Measurements from ENCODE around the gene TFPT. TPM values are rescaled to one million over a fixed set of nuclear protein-coding genes. Genes with fewer than 3 reads are reported as not detected.

TFPT gene
- total RNA-seq, 6 donors from 2014 or later, result 10.5 to 51.3 (median 26.2) TPM

GRCh38 chr19:54073829-54074228 is 41.6 kb downstream of the TFPT start:
- no peaks in the 10 kb centered on the region for H3K36me3 ChIP-seq
- H3K27ac ChIP-seq, result no peak overlapping the region
- no peak for ATAC-seq (ENCODE audit: low FRiP score in 2 of 2)
- H3K4me3 ChIP-seq, result no peak overlapping the region
- DNase-seq, result no peak
- H3K4me1 ChIP-seq, result no peaks in the 10 kb centered on the region
- TF ChIP-seq POLR2AphosphoS5 (IDR thresholded peaks at IDR 0.05) (no peak), EP300 (IDR thresholded peaks at IDR 0.05) (no peak), CTCF (IDR thresholded peaks at IDR 0.05) (no peak), POLR2A (IDR thresholded peaks at IDR 0.05) (no peak)
- H3K9me3 ChIP-seq, result peaks cover 0 to 4% (median 0%) of the 10 kb centered on the region in 4 donors
- 79 to 83% methylated on average over 8 to 10 of the region's 10 CpGs for WGBS, 2 donors
- no peaks in the 10 kb centered on the region for H3K27me3 ChIP-seq

GRCh38 chr19:54069470-54069869 is 46.0 kb downstream of the TFPT start:
- Histone ChIP-seq H3K4me3 (no peak overlapping the region), H3K27me3 (no peaks in the 10 kb centered on the region), H3K9me3 (peaks cover 0 to 4% (median 0%) of the 10 kb centered on the region in 4 donors), H3K4me1 (no peaks in the 10 kb centered on the region), H3K36me3 (no peaks in the 10 kb centered on the region), H3K27ac (no peak overlapping the region)
- 52 to 56% methylated on average over 5 of the region's 5 CpGs for WGBS, 2 donors
- DNase-seq (no peak), ATAC-seq (ENCODE audit: low FRiP score in 2 of 2) (no peak)
- no peak for TF ChIP-seq CTCF (IDR thresholded peaks at IDR 0.05)

- no peak for DNase-seq
- no peaks in the 10 kb centered on the region for H3K36me3 ChIP-seq
- peak in 1 of 2 donors; percentile 40 for ATAC-seq (ENCODE audit: low FRiP score in 2 of 2)
- no peaks in the 10 kb centered on the region for H3K9me3 ChIP-seq
- no peak within 1 kb of the TSS for H3K4me3 ChIP-seq
- TF ChIP-seq POLR2AphosphoS5 (IDR thresholded peaks at IDR 0.05) (no peak), EP300 (IDR thresholded peaks at IDR 0.05) (no peak)
- H3K27ac ChIP-seq, result peak within 1 kb of the TSS in 2 of 4 donors; percentile 7 to 34
- H3K27me3 ChIP-seq, result no peaks in the 10 kb centered on the region
- no peaks in the 10 kb centered on the region for H3K4me1 ChIP-seq
- WGBS, 2 donors, result 70 to 71% methylated on average over 34 of the region's 34 CpGs
These were observed 51.9 kb downstream of the TFPT start, which contains the start of gene VSTM1 for GRCh38 chr19:54063350-54064116. TSS of gene VSTM1 (minus strand) at chr19:54063897. CDS start at chr19:54063777, 120 bp downstream.

- H3K4me3 ChIP-seq, result no peak overlapping the region
- H3K27ac ChIP-seq, result no peak overlapping the region
- ATAC-seq (ENCODE audit: low FRiP score in 2 of 2) (peak; percentile 73 to 81), DNase-seq (peak in 1 of 2 donors; percentile 64)
- no peaks in the 10 kb centered on the region for H3K27me3 ChIP-seq
- no peak for TF ChIP-seq POLR2AphosphoS5 (IDR thresholded peaks at IDR 0.05)
- no peak for TF ChIP-seq CTCF (IDR thresholded peaks at IDR 0.05)
- no peak for TF ChIP-seq EP300 (IDR thresholded peaks at IDR 0.05)
- no peak for TF ChIP-seq POLR2A (IDR thresholded peaks at IDR 0.05)
- no peaks in the 10 kb centered on the region for H3K36me3 ChIP-seq
- WGBS, 2 donors, result 36 to 40% methylated on average over 9 of the region's 9 CpGs
- no peaks in the 10 kb centered on the region for H3K9me3 ChIP-seq
- H3K4me1 ChIP-seq, result no peaks in the 10 kb centered on the region
These were observed 52.8 kb downstream of the TFPT start for GRCh38 chr19:54062643-54063042.

Other genes starting within 250 kb of the TFPT start
- gene MYADM, start 247.8 kb downstream of the TFPT start, total RNA-seq, result 100 to 1,000 TPM in 4 of 6 donors, 10 to 100 TPM in 2; 31.4 to 312 (median 145) TPM
- gene PRKCG, start 233.5 kb downstream of the TFPT start, total RNA-seq, result 1 to 10 TPM in 1 of 6 donors, under 1 TPM in 2, not detected in 3; 0.17 to 1.0 (median 0.39) TPM
- gene CACNG7, start 206.4 kb downstream of the TFPT start, total RNA-seq, result not detected
- under 1 TPM in 4 of 6 donors, not detected in 2; 0.09 to 0.44 (median 0.26) TPM for gene CACNG8, start 152.7 kb downstream of the TFPT start, total RNA-seq
- gene CACNG6, start 124.0 kb downstream of the TFPT start, total RNA-seq, result 10 to 100 TPM in 1 of 6 donors, 1 to 10 TPM in 3, not detected in 2; 1.5 to 11.5 (median 5.6) TPM
- gene VSTM1, start 51.8 kb downstream of the TFPT start, total RNA-seq, result 1 to 10 TPM in 3 of 6 donors, not detected in 3; 1.2 to 3.0 (median 1.7) TPM
- not detected for gene TARM1, start 34.3 kb downstream of the TFPT start, total RNA-seq
- 100 to 1,000 TPM in 1 of 6 donors, 10 to 100 TPM in 5; 18.5 to 119 (median 49.5) TPM for gene OSCAR, start 14.9 kb downstream of the TFPT start, total RNA-seq
- gene NDUFA3, start 12.8 kb downstream of the TFPT start, total RNA-seq, result 100 to 1,000 TPM in 2 of 6 donors, 10 to 100 TPM in 4; 11.5 to 127 (median 49.5) TPM
- 10 to 100 TPM; 43.9 to 73.3 (median 47.4) TPM for gene PRPF31, start 97 bp upstream of the TFPT start, total RNA-seq
- 10 to 100 TPM; 18.8 to 65.0 (median 36.6) TPM for gene CNOT3, start 22.1 kb upstream of the TFPT start, total RNA-seq
- 10 to 100 TPM in 3 of 6 donors, 1 to 10 TPM in 3; 8.5 to 16.8 (median 9.4) TPM for gene LENG1, start 44.1 kb upstream of the TFPT start, total RNA-seq
- gene TMC4, start 57.5 kb upstream of the TFPT start, total RNA-seq, result 100 to 1,000 TPM in 1 of 6 donors, 10 to 100 TPM in 5; 35.7 to 116 (median 48.5) TPM
- 100 to 1,000 TPM in 1 of 6 donors, 10 to 100 TPM in 5; 43.7 to 121 (median 75.4) TPM for gene MBOAT7, start 73.9 kb upstream of the TFPT start, total RNA-seq
- 10 to 100 TPM; 43.2 to 78.4 (median 49.7) TPM for gene TSEN34, start 75.7 kb upstream of the TFPT start, total RNA-seq
- gene RPS9, start 85.2 kb upstream of the TFPT start, total RNA-seq, result 1,000 to 10,000 TPM in 5 of 6 donors, 100 to 1,000 TPM in 1; 985 to 1,704 (median 1,208) TPM
- 100 to 1,000 TPM in 1 of 6 donors, 10 to 100 TPM in 5; 43.4 to 106 (median 70.7) TPM for gene LILRB3, start 107.3 kb upstream of the TFPT start, total RNA-seq
- 10 to 100 TPM in 3 of 6 donors, 1 to 10 TPM in 3; 4.0 to 38.3 (median 15.2) TPM for gene LILRA6, start 127.1 kb upstream of the TFPT start, total RNA-seq
- gene LILRB5, start 141.6 kb upstream of the TFPT start, total RNA-seq, result 10 to 100 TPM in 2 of 6 donors, 1 to 10 TPM in 4; 5.1 to 54.5 (median 10.0) TPM
- 10 to 100 TPM; 11.2 to 37.0 (median 22.7) TPM for gene LILRB2, start 165.5 kb upstream of the TFPT start, total RNA-seq
- 10 to 100 TPM in 3 of 6 donors, 1 to 10 TPM in 3; 3.1 to 34.9 (median 20.3) TPM for gene LILRA5, start 197.5 kb upstream of the TFPT start, total RNA-seq
- 1 to 10 TPM in 3 of 6 donors, not detected in 3; 1.0 to 5.0 (median 1.7) TPM for gene LILRA4, start 223.5 kb upstream of the TFPT start, total RNA-seq
- 100 to 1,000 TPM in 3 of 6 donors, 10 to 100 TPM in 3; 46.5 to 228 (median 111) TPM for gene LAIR1, start 249.3 kb upstream of the TFPT start, total RNA-seq

Data from upper lobe of left lung (tissue), 6 donors.